HepG2 (cell line): ENCODE results near the gene MCM3AP. TPM values are rescaled to one million over a fixed set of nuclear protein-coding genes. Genes with fewer than 3 reads are reported as not detected.

Experiments used
- ATAC-seq: fragments of 200-7000 bp; cut with Tn5 transposase; 3 replicates; pipeline ENCODE4 v1.9.1; 2020; ENCODE audit warnings: mild to moderate bottlenecking, moderate library complexity
- BruUV-seq: library from RNA; stranded (reverse); fragments of 400-500 nt; replicated peaks from 2 replicates; lab custom pipeline; 2021; lab: Mats Ljungman, UMichigan
- CTCF ChIA-PET: fragments of 300-600 bp; formaldehyde crosslinking; extraction: SDS; loops from one replicate; lab custom pipeline; 2021; ENCODE audit warnings: low total read pairs, inconsistent platforms, low intra/inter-chr PET ratio; lab: Yijun Ruan, JAX
- POLR2A ChIA-PET: fragments of 350-600 bp; sonication (Branson Sonifier 250); formaldehyde crosslinking; loops from one replicate; lab custom pipeline; 2020; ENCODE audit warnings: antibody characterized with exemption, inconsistent platforms; lab: Yijun Ruan, JAX
- DNase-seq: peaks from one replicate; pipeline ENCODE4 v3.0.0-alpha.2; 2015; ENCODE audit warnings: low spot score
- FAIRE-seq: peaks from 3 replicates; lab custom pipeline; 2011; peaks lifted over from hg19 to GRCh38; lab: Jason Lieb, UNC
- H2AFZ ChIP-seq: one replicate; pipeline ENCODE4 v1.6.1; 2011; ENCODE audit warnings: low read length, inconsistent platforms
- H3K27ac ChIP-seq: fragments of 300-600 bp; 3 replicates; pipeline ENCODE4 v1.8.0; 2011; ENCODE audit warnings: mixed run types, mild to moderate bottlenecking, mixed read lengths, low read length, inconsistent platforms; ENCODE audit not compliant: insufficient read depth; ENCODE audit errors: extremely low read length
- H3K27me3 ChIP-seq, 2 experiments: fragments of 200-600 bp in 1 of 2; 2 replicates in 1 of 2; 3 replicates in 1 of 2; pipeline versions ENCODE4 v1.6.0 to v1.8.0; 2011; ENCODE audit warnings: low read length in 2 of 2, mild to moderate bottlenecking in 2 of 2, moderate library complexity in 2 of 2, inconsistent platforms in 1 of 2; ENCODE audit not compliant: insufficient read depth in 2 of 2, control insufficient read depth in 1 of 2
- H3K36me3 ChIP-seq, 2 experiments: fragments of 200-600 bp in 1 of 2; replicated peaks in 1 of 2; 2 replicates in 1 of 2; 3 replicates in 1 of 2; pipeline versions ENCODE4 v1.5.1 to v1.8.0; 2011; ENCODE audit warnings: low read length in 2 of 2, inconsistent platforms in 1 of 2; ENCODE audit not compliant: insufficient read depth in 2 of 2, control insufficient read depth in 1 of 2
- H3K4me1 ChIP-seq: 2 replicates; pipeline ENCODE4 v1.5.1; 2012; ENCODE audit warnings: low read length, inconsistent platforms; ENCODE audit not compliant: insufficient read depth
- H3K4me2 ChIP-seq: 2 replicates; pipeline ENCODE4 v1.6.0; 2011; ENCODE audit warnings: low read depth, low read length, inconsistent platforms
- H3K4me3 ChIP-seq, 3 experiments: fragments of 200-600 bp in 1 of 3; sonication (generic), shearing (Covaris generic) in 1 of 3; replicated peaks in 1 of 3; 2 replicates each; pipeline ENCODE4 v1.5.1; 2011 to 2016; ENCODE audit warnings: low read length in 3 of 3, inconsistent platforms in 2 of 3, low read depth in 2 of 3, mild to moderate bottlenecking in 2 of 3, control low read depth in 1 of 3, mixed read lengths in 1 of 3; ENCODE audit not compliant: insufficient read depth in 1 of 3
- H3K79me2 ChIP-seq: one replicate; pipeline ENCODE4 v1.6.1; 2011; ENCODE audit warnings: low read length, inconsistent platforms; ENCODE audit not compliant: insufficient read depth
- H3K9ac ChIP-seq: 2 replicates; pipeline ENCODE4 v1.6.0; 2011; ENCODE audit warnings: mild to moderate bottlenecking, low read depth, low read length, inconsistent platforms; ENCODE audit not compliant: insufficient read depth
- H3K9me3 ChIP-seq: 2 replicates; pipeline ENCODE4 v1.5.1; 2012; ENCODE audit warnings: mild to moderate bottlenecking, low read length
- H4K20me1 ChIP-seq: 2 replicates; pipeline ENCODE4 v1.6.0; 2011; ENCODE audit warnings: inconsistent platforms, mild to moderate bottlenecking, low read length, moderate library complexity; ENCODE audit not compliant: insufficient read depth
- AGO2 ChIP-seq: fragments of 200-400 bp; formaldehyde crosslinking; optimal IDR thresholded peaks from 2 replicates; pipeline ENCODE3; 2017; ENCODE audit warnings: mild to moderate bottlenecking, low read depth, low read length, moderate library complexity
- BORCS8-MEF2B ChIP-seq: sonication (generic); formaldehyde crosslinking; IDR thresholded peaks from 2 replicates; pipeline ENCODE4 v1.8.0; 2022; ENCODE audit warnings: mild to moderate bottlenecking, missing genetic modification reagents
- EEA1 ChIP-seq: sonication (generic); formaldehyde crosslinking; IDR thresholded peaks from 2 replicates; pipeline ENCODE4 v1.5.1; 2020; ENCODE audit warnings: mild to moderate bottlenecking, missing genetic modification reagents, borderline replicate concordance
- ESRRA ChIP-seq: sonication (generic); formaldehyde crosslinking; IDR thresholded peaks from 2 replicates; pipeline ENCODE4 v1.5.1; 2020; ENCODE audit warnings: mild to moderate bottlenecking, low read depth, missing genetic modification reagents
- FOSL2 ChIP-seq: sonication (generic); formaldehyde crosslinking; IDR thresholded peaks from 2 replicates; pipeline ENCODE4 v1.4.0; 2020; ENCODE audit warnings: missing genetic modification reagents
- HOXA3 ChIP-seq: sonication (generic); formaldehyde crosslinking; IDR thresholded peaks from 2 replicates; pipeline ENCODE4 v1.5.0; 2020; ENCODE audit warnings: missing genetic modification reagents
- MIER3 ChIP-seq: IDR thresholded peaks from 2 replicates; pipeline ENCODE4 v1.6.1; 2016; ENCODE audit warnings: missing compliant biosample characterization, borderline replicate concordance
- STAT5B ChIP-seq: sonication (generic); formaldehyde crosslinking; IDR thresholded peaks from 2 replicates; pipeline ENCODE4 v1.4.0; 2020; ENCODE audit warnings: missing genetic modification reagents
- ZBTB33 ChIP-seq: sonication (generic); formaldehyde crosslinking; IDR thresholded peaks from 2 replicates; pipeline ENCODE4 v1.4.0; 2020; ENCODE audit warnings: missing genetic modification reagents
- ZKSCAN1 ChIP-seq: fragments of 150-350 bp; IDR thresholded peaks from 2 replicates; pipeline ENCODE4 v1.6.1; 2014; ENCODE audit warnings: low read length
- ZNF383 ChIP-seq: sonication (generic); formaldehyde crosslinking; IDR thresholded peaks from 2 replicates; pipeline ENCODE4 v1.4.0; 2020; ENCODE audit warnings: missing genetic modification reagents, mild to moderate bottlenecking, borderline replicate concordance
- ZNF678 ChIP-seq: sonication (generic); formaldehyde crosslinking; IDR thresholded peaks from 2 replicates; pipeline ENCODE4 v1.4.0; 2020; ENCODE audit warnings: mild to moderate bottlenecking, missing genetic modification reagents
- WGBS: methylation state at CpG from one replicate; pipeline ENCODE4 v1.1.6; 2017; ENCODE audit warnings: low lambda C conversion rate; 5-methylcytosine and 5-hydroxymethylcytosine counted together
- in situ Hi-C: cut with HindIII; loops from 2 replicates; pipeline ENCODE4 v1.10.0; 2017; ENCODE audit warnings: low pct_unique_long_range_greater_than_20kb; ENCODE audit not compliant: extremely low pct_ligation_motif_present
- intact Hi-C: fragments of 100-400 bp; cut with micrococcal nuclease; formaldehyde crosslinking; loops from one replicate; pipeline ENCODE4 v1.10.0; 2022; ENCODE audit not compliant: unreplicated experiment
- polyA plus RNA-seq, 8 experiments: library from polyadenylated mRNA; depleted of rRNA in 3 of 8; stranded (reverse) in 7 of 8; unstranded in 1 of 8; fragments of >200 nt; fragmentation: Illumina TruSeq in 4 of 8; extraction: Trizol in 4 of 8; gene quantifications; 2 replicates each; pipeline versions ENCODE4 v1.2.1 to v1.2.3, GENCODE V29; 2011 to 2016; ENCODE audit warnings: low read depth in 4 of 8, missing spikeins in 1 of 8, mixed read lengths in 1 of 8; ENCODE audit not compliant: insufficient read depth in 1 of 8
- total RNA-seq, 5 experiments: library from RNA; depleted of rRNA; stranded (reverse); fragments of >200 nt; fragmentation: Illumina TruSeq; extraction: Trizol; gene quantifications; 2 replicates each; pipeline ENCODE4 v1.2.3, GENCODE V29; 2016; ENCODE audit warnings: low read depth in 1 of 5
- TF ChIP-seq, protein P1 (sequence below): sonication (generic); formaldehyde crosslinking; IDR thresholded peaks from 2 replicates; pipeline ENCODE4 v1.5.1; 2020; ENCODE audit warnings: mild to moderate bottlenecking, missing genetic modification reagents, moderate library complexity

MCM3AP gene
- total and polyA plus RNA-seq, 2 of the 13 experiments (the other 11 are each of a cell fraction or from before 2014, with no cell fraction given): 27.0 to 54.7 TPM

DNA sequence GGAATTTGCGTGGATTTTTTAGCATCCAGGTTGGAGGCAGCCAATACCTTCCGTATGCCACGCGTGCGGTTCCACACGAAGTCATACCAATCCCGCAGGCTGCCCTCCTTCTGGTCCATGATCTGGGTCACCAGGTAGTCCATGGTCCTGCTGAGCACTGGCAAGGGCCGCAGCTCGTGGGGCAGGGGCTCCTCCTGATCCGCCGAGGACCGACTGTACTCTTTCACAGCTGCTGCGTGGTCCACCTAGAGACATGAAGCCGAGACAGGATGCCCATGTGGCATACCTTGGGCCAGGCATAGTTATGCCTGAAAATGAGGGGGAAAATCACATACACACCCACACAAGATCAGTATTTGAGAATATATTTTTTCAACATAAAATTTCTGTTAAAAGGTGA lies 12.1 kb downstream of the MCM3AP start:
- H3K36me3 ChIP-seq: peaks cover 34 to 87% of the 10 kb centered on the region in 2 experiments

GRCh38 chr21:46269466-46269865 lies 15.9 kb downstream of the MCM3AP start:
- 96% methylated on average over 9 of the region's 10 CpGs for WGBS
- Histone ChIP-seq H3K27ac (no peak overlapping the region), H3K36me3 (peaks cover 43 to 88% of the 10 kb centered on the region in 2 experiments), H3K4me1 (no peaks in the 10 kb centered on the region), H3K79me2 (no peaks in the 10 kb centered on the region), H3K4me2 (no peak overlapping the region), H3K9ac (no peak overlapping the region), H3K4me3 (no peak overlapping the region), H3K9me3 (no peaks in the 10 kb centered on the region), H4K20me1 (no peaks in the 10 kb centered on the region), H2AFZ (no peak overlapping the region), H3K27me3 (no peaks in the 10 kb centered on the region)
- BruUV-seq: TSS peak; percentile 39
- in situ Hi-C loops: no loop called here
- POLR2A ChIA-PET: no interaction called here
- peak; percentile 28; the same call in 1 of the 3 replicates for ATAC-seq
- FAIRE-seq: no peak
- CTCF ChIA-PET: no interaction called here
- intact Hi-C loops: no loop called here
- DNase-seq: no peak
- TF ChIP-seq BORCS8-MEF2B: no peak
- 0 out of 2 replicates have a peak, but pooled peaks have one; percentile 33 for TF ChIP-seq FOSL2 (CRISPR knock-in tag)
- no peak for TF ChIP-seq MIER3
- TF ChIP-seq ZBTB33 (CRISPR knock-in tag): peak; percentile 79
- TF ChIP-seq, protein P1, sequence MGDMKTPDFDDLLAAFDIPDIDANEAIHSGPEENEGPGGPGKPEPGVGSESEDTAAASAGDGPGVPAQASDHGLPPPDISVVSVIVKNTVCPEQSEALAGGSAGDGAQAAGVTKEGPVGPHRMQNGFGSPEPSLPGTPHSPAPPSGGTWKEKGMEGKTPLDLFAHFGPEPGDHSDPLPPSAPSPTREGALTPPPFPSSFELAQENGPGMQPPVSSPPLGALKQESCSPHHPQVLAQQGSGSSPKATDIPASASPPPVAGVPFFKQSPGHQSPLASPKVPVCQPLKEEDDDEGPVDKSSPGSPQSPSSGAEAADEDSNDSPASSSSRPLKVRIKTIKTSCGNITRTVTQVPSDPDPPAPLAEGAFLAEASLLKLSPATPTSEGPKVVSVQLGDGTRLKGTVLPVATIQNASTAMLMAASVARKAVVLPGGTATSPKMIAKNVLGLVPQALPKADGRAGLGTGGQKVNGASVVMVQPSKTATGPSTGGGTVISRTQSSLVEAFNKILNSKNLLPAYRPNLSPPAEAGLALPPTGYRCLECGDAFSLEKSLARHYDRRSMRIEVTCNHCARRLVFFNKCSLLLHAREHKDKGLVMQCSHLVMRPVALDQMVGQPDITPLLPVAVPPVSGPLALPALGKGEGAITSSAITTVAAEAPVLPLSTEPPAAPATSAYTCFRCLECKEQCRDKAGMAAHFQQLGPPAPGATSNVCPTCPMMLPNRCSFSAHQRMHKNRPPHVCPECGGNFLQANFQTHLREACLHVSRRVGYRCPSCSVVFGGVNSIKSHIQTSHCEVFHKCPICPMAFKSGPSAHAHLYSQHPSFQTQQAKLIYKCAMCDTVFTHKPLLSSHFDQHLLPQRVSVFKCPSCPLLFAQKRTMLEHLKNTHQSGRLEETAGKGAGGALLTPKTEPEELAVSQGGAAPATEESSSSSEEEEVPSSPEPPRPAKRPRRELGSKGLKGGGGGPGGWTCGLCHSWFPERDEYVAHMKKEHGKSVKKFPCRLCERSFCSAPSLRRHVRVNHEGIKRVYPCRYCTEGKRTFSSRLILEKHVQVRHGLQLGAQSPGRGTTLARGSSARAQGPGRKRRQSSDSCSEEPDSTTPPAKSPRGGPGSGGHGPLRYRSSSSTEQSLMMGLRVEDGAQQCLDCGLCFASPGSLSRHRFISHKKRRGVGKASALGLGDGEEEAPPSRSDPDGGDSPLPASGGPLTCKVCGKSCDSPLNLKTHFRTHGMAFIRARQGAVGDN (CRISPR knock-in tag): peak; percentile 23
- peak; percentile 44 for TF ChIP-seq AGO2
- no peak for TF ChIP-seq EEA1 (CRISPR knock-in tag)

More for the DNA sequence above, 12.1 kb downstream of the MCM3AP start:
- Histone ChIP-seq H3K4me1 (no peaks in the 10 kb centered on the region), H4K20me1 (no peaks in the 10 kb centered on the region), H3K4me3 (no peak overlapping the region), H3K79me2 (no peaks in the 10 kb centered on the region), H3K9ac (no peak overlapping the region), H3K4me2 (no peak overlapping the region), H2AFZ (no peak overlapping the region), H3K27ac (no peak overlapping the region), H3K27me3 (no peaks in the 10 kb centered on the region), H3K9me3 (no peaks in the 10 kb centered on the region)
- CTCF ChIA-PET: no interaction called here
- POLR2A ChIA-PET: no interaction called here
- WGBS: 91% methylated on average over 14 of the region's 14 CpGs
- DNase-seq: no peak
- in situ Hi-C loops (no loop called here), intact Hi-C loops (no loop called here)
- TF ChIP-seq ZNF383 (CRISPR knock-in tag) (no peak), HOXA3 (CRISPR knock-in tag) (no peak), STAT5B (CRISPR knock-in tag) (no peak), ZKSCAN1 (no peak), ESRRA (CRISPR knock-in tag) (no peak), ZNF678 (CRISPR knock-in tag) (no peak)
- FAIRE-seq: no peak
- no peak for ATAC-seq
- BruUV-seq: no TSS peak
